HG02759 (cell line): ENCODE measurements around the gene PKDCC.
A peak's percentile ranks its signal among the peaks of the same experiment; 100 is the strongest.

Experiments used
- ATAC-seq: cut with Tn5 transposase; IDR thresholded peaks from one replicate; pipeline ENCODE4 v1.9.1; 2021; ENCODE audit warnings: mild to moderate bottlenecking, moderate library complexity; ENCODE audit not compliant: unreplicated experiment

The PKDCC gene

GRCh38 chr2:42047488-42048298, at the start of gene PKDCC:
Gene PKDCC, plus strand, starts transcription at chr2:42048021. Its CDS starts 179 bp downstream, at chr2:42048200.
- peak; percentile 65 for ATAC-seq

DNA sequence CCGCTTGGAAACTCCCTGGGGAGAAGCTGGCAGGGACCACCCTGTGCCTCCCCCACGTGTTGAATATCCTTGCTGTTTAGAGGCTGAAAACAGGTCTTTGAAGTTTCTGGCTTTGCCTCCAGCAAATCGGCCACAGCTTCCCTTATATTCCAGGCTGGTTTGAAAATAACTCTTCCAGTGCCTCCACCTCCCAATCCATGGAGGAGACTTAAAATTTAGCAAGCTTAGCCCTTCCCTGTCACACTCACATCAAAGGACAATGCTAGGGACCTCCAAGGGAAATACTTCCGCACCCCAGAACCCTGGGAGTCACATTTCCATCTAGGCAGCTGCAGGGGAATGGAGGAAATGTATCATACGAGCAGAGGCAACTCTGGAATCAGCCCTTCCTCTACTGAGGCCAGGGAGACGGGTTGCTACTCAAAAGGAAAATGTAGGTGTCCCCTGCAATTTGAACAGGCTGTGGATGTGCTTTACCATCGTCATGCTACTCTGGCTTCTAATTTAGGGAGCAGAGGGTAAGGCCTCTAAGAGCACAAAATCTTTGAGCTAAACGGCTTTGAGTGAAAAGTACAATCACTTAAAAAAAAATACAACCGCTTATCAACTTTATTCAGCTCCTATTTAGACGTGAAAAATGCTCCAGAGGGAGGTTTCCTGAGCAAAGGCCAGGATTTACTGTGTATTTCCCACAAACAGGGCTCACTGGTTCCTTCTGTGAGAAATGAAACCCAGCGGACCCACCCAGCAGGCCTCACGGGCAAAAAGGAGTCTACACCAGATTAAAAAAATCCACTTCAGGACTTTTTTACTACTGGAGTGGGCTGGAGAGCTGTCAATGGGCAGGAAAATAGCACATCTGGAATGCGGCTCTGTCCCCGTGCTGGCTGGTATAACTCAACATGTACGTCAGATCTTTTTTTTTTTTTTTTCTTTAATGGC, 49.4 kb upstream of the PKDCC start:
- no peak for ATAC-seq

GRCh38 chr2:41999128-41999480, 48.7 kb upstream of the PKDCC start:
- no peak for ATAC-seq

- ATAC-seq, result no peak
These were observed 48.1 kb upstream of the PKDCC start for GRCh38 chr2:41999592-42000281.

GRCh38 chr2:42001711-42002201, 46.1 kb upstream of the PKDCC start:
- ATAC-seq, result no peak

- ATAC-seq, result no peak
These were observed 40.3 kb upstream of the PKDCC start for GRCh38 chr2:42007551-42007950.

DNA sequence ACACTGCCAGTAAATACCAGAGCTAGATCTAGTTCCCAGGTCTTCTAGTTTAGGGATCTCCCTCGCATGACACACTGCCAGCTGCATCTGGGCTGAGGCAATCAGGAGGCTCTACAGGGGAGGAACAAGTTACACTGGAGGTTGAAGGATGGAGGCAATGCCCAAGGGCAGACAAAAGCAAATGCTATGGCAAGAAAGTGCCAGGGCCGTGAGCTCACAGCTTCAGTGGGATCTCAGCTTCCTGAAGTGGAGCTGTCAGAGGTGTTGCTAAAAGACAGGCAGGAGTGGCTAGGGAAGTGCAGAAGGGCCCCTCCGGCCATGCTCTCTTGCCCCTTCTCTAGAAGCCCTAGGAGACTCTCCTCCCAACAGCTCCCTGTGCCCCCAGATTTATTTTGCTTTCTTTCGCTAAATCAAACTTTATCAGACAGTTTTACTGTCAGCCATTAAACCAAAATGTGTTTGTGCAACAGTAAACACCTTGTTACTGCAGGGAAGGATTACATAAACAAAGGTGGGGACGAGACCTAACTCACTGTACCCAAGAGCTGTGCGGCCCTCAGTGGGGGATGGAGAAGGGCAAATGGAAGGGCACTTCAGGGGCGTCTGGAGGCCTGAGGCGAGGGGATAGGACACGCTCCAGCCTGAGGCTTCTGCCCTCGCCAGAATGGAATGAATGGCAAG, 39.4 kb upstream of the PKDCC start:
- ATAC-seq, result no peak

- peak; percentile 71 for ATAC-seq
These were observed 37.9 kb upstream of the PKDCC start for GRCh38 chr2:42009657-42010580.

- no peak for ATAC-seq
These were observed 37.0 kb upstream of the PKDCC start for GRCh38 chr2:42010743-42011298.

GRCh38 chr2:42012137-42012536, 35.7 kb upstream of the PKDCC start:
- no peak for ATAC-seq

DNA sequence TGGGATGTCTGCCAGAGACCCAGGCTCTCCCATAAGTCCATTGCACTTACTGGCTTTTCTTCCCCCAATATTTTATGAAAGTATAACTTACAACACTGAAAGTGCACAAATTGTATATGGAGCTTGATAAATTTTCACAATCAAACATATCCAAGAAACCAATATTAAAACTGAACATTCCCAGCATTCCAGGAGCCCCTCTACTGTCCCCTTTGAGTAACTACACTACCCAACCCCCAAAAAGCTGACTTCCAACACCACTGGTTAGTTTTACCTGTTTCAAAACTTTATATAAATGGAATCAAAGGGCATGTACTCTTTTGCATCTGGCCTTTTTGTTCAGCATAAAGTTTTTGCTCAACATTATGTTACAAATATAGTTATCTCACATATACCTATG, 35.2 kb upstream of the PKDCC start:
- no peak for ATAC-seq

DNA sequence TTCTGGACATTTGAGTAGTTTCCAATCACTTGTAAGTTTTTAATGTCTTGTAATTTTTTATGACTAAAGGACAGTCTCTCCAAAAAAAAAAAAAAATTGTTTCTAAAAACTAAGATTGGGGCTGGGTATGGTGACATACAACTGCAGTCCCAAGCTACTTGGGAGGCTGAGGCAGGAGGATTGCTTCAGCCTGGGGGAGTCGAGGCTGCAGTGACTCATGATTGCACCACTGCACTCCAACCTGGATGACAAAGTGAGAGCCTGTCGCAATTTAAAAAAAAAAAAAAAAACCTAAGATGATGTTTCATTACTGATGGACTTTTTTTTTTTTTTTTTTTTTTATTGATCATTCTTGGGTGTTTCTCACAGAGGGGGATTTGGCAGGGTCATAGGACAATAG, 34.4 kb upstream of the PKDCC start:
- no peak for ATAC-seq

GRCh38 chr2:42021464-42021863, 26.4 kb upstream of the PKDCC start:
- no peak for ATAC-seq

GRCh38 chr2:42025151-42025582, 22.7 kb upstream of the PKDCC start:
- ATAC-seq, result no peak

DNA sequence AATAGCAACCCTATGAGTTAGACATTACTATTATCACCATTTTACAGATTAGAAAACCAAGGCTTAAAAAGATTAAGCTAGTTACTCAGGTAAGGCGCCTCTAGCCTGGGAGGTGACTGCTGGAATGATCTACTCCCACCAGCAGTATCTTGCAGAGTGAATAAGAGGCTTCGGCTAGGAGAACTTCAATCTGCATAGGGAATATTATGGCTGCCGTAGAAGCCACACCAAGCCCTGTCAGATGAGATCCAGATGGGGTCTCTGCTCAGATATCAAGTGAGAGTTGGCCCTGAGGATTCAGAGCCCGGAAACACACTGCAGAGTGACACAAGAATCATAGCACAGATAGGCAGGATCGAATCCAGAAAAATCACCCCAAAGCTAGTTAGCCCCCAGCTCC, 21.5 kb upstream of the PKDCC start:
- no peak for ATAC-seq

DNA sequence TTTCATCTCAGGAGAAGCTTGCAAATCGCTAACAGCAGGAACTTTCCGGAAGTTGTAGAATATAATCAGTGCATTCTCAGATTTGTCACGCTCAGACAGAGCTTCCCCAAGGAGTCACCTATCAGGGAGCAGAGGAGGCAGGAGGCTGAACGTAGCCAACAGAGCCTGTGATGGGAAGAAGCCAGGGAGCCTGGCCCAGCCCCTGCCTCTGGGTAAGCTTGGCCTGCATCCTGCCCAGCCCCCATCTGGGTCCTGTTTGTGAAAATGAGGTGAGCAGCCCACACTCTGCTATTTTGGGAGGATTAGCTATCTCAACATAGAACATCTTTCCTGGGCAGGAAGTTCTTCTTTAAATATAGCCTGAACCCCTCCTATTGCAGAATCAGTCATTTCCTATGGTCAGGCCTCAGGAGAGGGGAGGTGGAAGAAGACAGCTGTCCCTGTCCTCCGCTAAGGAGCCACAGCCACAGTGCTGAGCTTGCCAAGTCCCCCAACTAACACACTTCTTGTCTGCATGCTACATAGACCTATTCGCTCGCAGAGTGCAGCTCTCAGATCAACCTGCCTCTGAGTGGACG, 19.2 kb upstream of the PKDCC start:
- ATAC-seq, result peak; percentile 80

DNA sequence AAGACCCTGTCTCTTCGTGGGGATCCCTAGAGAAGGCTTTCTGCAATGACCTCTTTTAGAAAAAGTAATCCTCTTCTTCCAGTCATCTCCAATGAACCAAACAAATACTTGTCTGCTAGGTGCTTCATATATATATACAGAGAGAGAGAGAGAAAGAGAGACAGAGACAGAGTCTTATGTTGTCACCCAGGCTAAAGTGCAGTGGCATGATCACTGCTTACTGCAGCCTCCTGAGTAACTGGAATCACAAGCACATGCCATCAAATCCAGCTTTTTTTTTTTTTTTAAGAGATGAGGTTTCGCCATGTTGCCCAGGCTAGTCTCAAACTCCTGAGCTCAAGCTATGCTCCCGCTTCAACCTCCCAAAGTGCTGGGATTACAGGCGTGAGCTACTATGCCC, 18.6 kb upstream of the PKDCC start:
- ATAC-seq, result peak; percentile 17

DNA sequence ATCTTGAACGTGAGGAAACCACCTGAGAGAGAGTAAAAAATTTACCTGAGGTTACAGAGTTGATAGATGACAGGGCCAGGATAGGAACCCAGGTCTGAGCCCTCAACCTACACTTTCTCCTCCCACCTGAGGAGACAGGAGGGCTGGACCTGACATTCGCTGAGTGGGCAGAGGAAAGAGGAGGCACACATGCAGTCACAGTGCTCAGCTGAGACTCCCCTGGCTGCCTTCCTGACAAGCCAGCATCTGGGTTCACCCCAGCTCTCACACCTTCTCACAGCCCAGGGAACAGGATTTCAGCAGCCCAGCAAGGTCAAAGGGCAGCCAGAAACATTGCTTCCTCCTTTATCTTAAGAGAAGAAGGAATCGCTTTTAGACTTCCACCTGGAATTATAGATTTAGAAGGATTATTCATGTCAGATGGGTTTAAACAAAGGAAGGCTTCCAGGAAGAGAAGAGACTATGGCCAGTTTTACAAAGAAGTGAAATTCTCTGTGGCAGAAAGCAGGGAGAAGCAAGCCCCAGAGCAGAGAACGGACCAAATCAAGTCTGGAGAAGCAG, 18.1 kb upstream of the PKDCC start:
- no peak for ATAC-seq
